GM18519 (cell line): ENCODE measurements around the gene DLGAP4.

Experiments used
- ATAC-seq: cut with Tn5 transposase; IDR thresholded peaks from one replicate; pipeline ENCODE4 v1.9.1; 2021; ENCODE audit warnings: mild to moderate bottlenecking, moderate library complexity; ENCODE audit not compliant: unreplicated experiment, low FRiP score

The DLGAP4 gene

GRCh38 chr20:36273414-36274180 lies 32.5 kb upstream of the DLGAP4 start:
- ATAC-seq, result no peak

GRCh38 chr20:36274181-36274841 lies 31.8 kb upstream of the DLGAP4 start:
- ATAC-seq, result no peak

- no peak for ATAC-seq
These were observed 31.1 kb upstream of the DLGAP4 start for GRCh38 chr20:36275011-36275410.

GRCh38 chr20:36275441-36276189 lies 30.5 kb upstream of the DLGAP4 start:
- no peak for ATAC-seq

- ATAC-seq, result no peak
These were observed 28.6 kb upstream of the DLGAP4 start for GRCh38 chr20:36277546-36277945.

GRCh38 chr20:36279362-36279761 lies 26.8 kb upstream of the DLGAP4 start:
- no peak for ATAC-seq

GRCh38 chr20:36279776-36280175 lies 26.4 kb upstream of the DLGAP4 start:
- no peak for ATAC-seq

GRCh38 chr20:36281785-36282380 lies 24.3 kb upstream of the DLGAP4 start:
- no peak for ATAC-seq

- no peak for ATAC-seq
These were observed 21.4 kb upstream of the DLGAP4 start for GRCh38 chr20:36284751-36285150.

GRCh38 chr20:36285746-36286447 lies 20.2 kb upstream of the DLGAP4 start:
- ATAC-seq, result no peak

- ATAC-seq, result no peak
These were observed 8.5 kb upstream of the DLGAP4 start for GRCh38 chr20:36297656-36298055.

- ATAC-seq, result no peak
These were observed 8.1 kb upstream of the DLGAP4 start for GRCh38 chr20:36298061-36298460.

GRCh38 chr20:36298795-36299339 lies 7.3 kb upstream of the DLGAP4 start:
- ATAC-seq, result no peak

- no peak for ATAC-seq
These were observed 6.7 kb upstream of the DLGAP4 start for GRCh38 chr20:36299459-36299858.

GRCh38 chr20:36301359-36302119 lies 4.6 kb upstream of the DLGAP4 start:
- ATAC-seq, result no peak

GRCh38 chr20:36303020-36303595 lies 3.0 kb upstream of the DLGAP4 start:
- ATAC-seq, result no peak

GRCh38 chr20:36303831-36304230 lies 2.3 kb upstream of the DLGAP4 start:
- no peak for ATAC-seq

GRCh38 chr20:36304786-36305495 lies 1.2 kb upstream of the DLGAP4 start:
- no peak for ATAC-seq
